ENCODE results near the gene DIP2C.

Gene DIP2C

GRCh38 chr10:530717-531116, 158.8 kb downstream of the DIP2C start:
- Histone ChIP-seq H4K20me1 (ENCODE audit: insufficient read depth, low read length, poor library complexity, severe bottlenecking) (no peaks in the 10 kb centered on the region), H3K9me3 (ENCODE audit: insufficient read depth, low read depth, low read length) (no peaks in the 10 kb centered on the region), H3K4me1 (ENCODE audit: insufficient read depth, low read length, poor library complexity, severe bottlenecking) (no peaks in the 10 kb centered on the region), H3K27me3 (ENCODE audit: insufficient read depth, low read length, poor library complexity, severe bottlenecking) (no peaks in the 10 kb centered on the region), H2AFZ (ENCODE audit: low read length) (no peak overlapping the region), H3K36me3 (ENCODE audit: insufficient read depth, low read length) (no peaks in the 10 kb centered on the region), H3F3A (ENCODE audit: low read depth) (no peaks in the 10 kb centered on the region), H3K4me3 (ENCODE audit: low read length, poor library complexity, severe bottlenecking) (no peak overlapping the region), H3K9ac (ENCODE audit: low read depth, low read length, poor library complexity, severe bottlenecking) (no peak overlapping the region), H3K79me2 (ENCODE audit: insufficient read depth, low read length) (no peaks in the 10 kb centered on the region), H3K9me2 (replicated peaks; ENCODE audit: low read depth, low read length) (no peaks in the 10 kb centered on the region), H3K4me2 (ENCODE audit: low read depth, low read length, poor library complexity, severe bottlenecking) (no peak overlapping the region)
- TF ChIP-seq EZH2phosphoT487 (IDR thresholded peaks at IDR 0.05; ENCODE audit: borderline replicate concordance) (no peak), CTCF (conservative IDR thresholded peaks at IDR 0.05; ENCODE audit: low read length) (no peak)

GRCh38 chr10:529468-530230, 159.8 kb downstream of the DIP2C start:
- no peak overlapping the region for H3K4me3 ChIP-seq (ENCODE audit: low read length, poor library complexity, severe bottlenecking)
- H3K4me1 ChIP-seq (ENCODE audit: insufficient read depth, low read length, poor library complexity, severe bottlenecking), result no peaks in the 10 kb centered on the region
- TF ChIP-seq CTCF (conservative IDR thresholded peaks at IDR 0.05; ENCODE audit: low read length) (no peak), EZH2phosphoT487 (IDR thresholded peaks at IDR 0.05; ENCODE audit: borderline replicate concordance) (no peak)
- H3K9me2 ChIP-seq (replicated peaks; ENCODE audit: low read depth, low read length), result no peaks in the 10 kb centered on the region
- no peaks in the 10 kb centered on the region for H3K9me3 ChIP-seq (ENCODE audit: insufficient read depth, low read depth, low read length)
- H2AFZ ChIP-seq (ENCODE audit: low read length), result no peak overlapping the region
- no peaks in the 10 kb centered on the region for H4K20me1 ChIP-seq (ENCODE audit: insufficient read depth, low read length, poor library complexity, severe bottlenecking)
- no peaks in the 10 kb centered on the region for H3K79me2 ChIP-seq (ENCODE audit: insufficient read depth, low read length)
- H3F3A ChIP-seq (ENCODE audit: low read depth), result no peaks in the 10 kb centered on the region
- no peak overlapping the region for H3K9ac ChIP-seq (ENCODE audit: low read depth, low read length, poor library complexity, severe bottlenecking)
- no peaks in the 10 kb centered on the region for H3K36me3 ChIP-seq (ENCODE audit: insufficient read depth, low read length)
- no peaks in the 10 kb centered on the region for H3K27me3 ChIP-seq (ENCODE audit: insufficient read depth, low read length, poor library complexity, severe bottlenecking)
- H3K4me2 ChIP-seq (ENCODE audit: low read depth, low read length, poor library complexity, severe bottlenecking), result no peak overlapping the region

- H3K27me3 ChIP-seq (ENCODE audit: insufficient read depth, low read length, poor library complexity, severe bottlenecking), result no peaks in the 10 kb centered on the region
- no peak for TF ChIP-seq EZH2phosphoT487 (IDR thresholded peaks at IDR 0.05; ENCODE audit: borderline replicate concordance)
- TF ChIP-seq CTCF (conservative IDR thresholded peaks at IDR 0.05; ENCODE audit: low read length), result no peak
- H3K9me3 ChIP-seq (ENCODE audit: insufficient read depth, low read depth, low read length), result no peaks in the 10 kb centered on the region
- H4K20me1 ChIP-seq (ENCODE audit: insufficient read depth, low read length, poor library complexity, severe bottlenecking), result no peaks in the 10 kb centered on the region
- H3K4me2 ChIP-seq (ENCODE audit: low read depth, low read length, poor library complexity, severe bottlenecking), result no peak overlapping the region
- no peaks in the 10 kb centered on the region for H3K4me1 ChIP-seq (ENCODE audit: insufficient read depth, low read length, poor library complexity, severe bottlenecking)
- no peak overlapping the region for H2AFZ ChIP-seq (ENCODE audit: low read length)
- H3K9ac ChIP-seq (ENCODE audit: low read depth, low read length, poor library complexity, severe bottlenecking), result no peak overlapping the region
- H3K9me2 ChIP-seq (replicated peaks; ENCODE audit: low read depth, low read length), result no peaks in the 10 kb centered on the region
- H3K36me3 ChIP-seq (ENCODE audit: insufficient read depth, low read length), result no peaks in the 10 kb centered on the region
- no peaks in the 10 kb centered on the region for H3K79me2 ChIP-seq (ENCODE audit: insufficient read depth, low read length)
- H3K4me3 ChIP-seq (ENCODE audit: low read length, poor library complexity, severe bottlenecking), result no peak overlapping the region
- H3F3A ChIP-seq (ENCODE audit: low read depth), result no peaks in the 10 kb centered on the region
These were observed 161.0 kb downstream of the DIP2C start for GRCh38 chr10:528173-529165.

All from Loucy (cell line).